GM19035 (cell line): Measurements from ENCODE around the gene PEPD.

Experiments used
- ATAC-seq: cut with Tn5 transposase; IDR thresholded peaks from one replicate; pipeline ENCODE4 v1.9.1; 2021; ENCODE audit not compliant: unreplicated experiment

Gene PEPD

GRCh38 chr19:33339016-33339984 is 182.3 kb downstream of the PEPD start:
- no peak for ATAC-seq
